Thymus (tissue), 11 donors: ENCODE results near the gene SHROOM3. TPM values are rescaled to one million over a fixed set of nuclear protein-coding genes. Genes with fewer than 3 reads are reported as not detected.
A peak's percentile ranks its signal among the peaks of the same experiment; 100 is the strongest.

ENCODE experiments used
- DNase-seq, 9 donors: peaks; one replicate each; pipeline ENCODE4 v3.0.0-alpha.2; 2013; ENCODE audit warnings: low spot score in 9 of 9, low read depth in 6 of 9, missing footprints in 1 of 9
- H3K27ac ChIP-seq, 2 donors: one replicate each; pipeline ENCODE4 v1.5.1; 2013; ENCODE audit warnings: control low read depth in 1 of 2, low read depth in 1 of 2, low read length in 1 of 2, mild to moderate bottlenecking in 1 of 2, moderate library complexity in 1 of 2
- H3K27me3 ChIP-seq, 2 donors: one replicate each; pipeline ENCODE4 v1.5.1; 2013; ENCODE audit warnings: low read length in 1 of 2; ENCODE audit not compliant: control insufficient read depth in 2 of 2, insufficient read depth in 1 of 2
- H3K36me3 ChIP-seq, 2 donors: one replicate each; pipeline ENCODE4 v1.5.1; 2013; ENCODE audit warnings: low read length in 1 of 2, mild to moderate bottlenecking in 1 of 2, moderate library complexity in 1 of 2; ENCODE audit not compliant: control insufficient read depth in 2 of 2, insufficient read depth in 2 of 2
- H3K4me1 ChIP-seq, 2 donors: one replicate each; pipeline ENCODE4 v1.5.1; 2013; ENCODE audit warnings: low read length in 2 of 2; ENCODE audit not compliant: control insufficient read depth in 2 of 2, insufficient read depth in 2 of 2
- H3K4me3 ChIP-seq, 2 donors: one replicate each; pipeline ENCODE4 v1.5.1; 2013; ENCODE audit warnings: low read length in 2 of 2, control low read depth in 1 of 2, mild to moderate bottlenecking in 1 of 2
- H3K9me3 ChIP-seq, 2 donors: one replicate each; pipeline ENCODE4 v1.5.1; 2013; ENCODE audit warnings: low read length in 1 of 2, mild to moderate bottlenecking in 1 of 2; ENCODE audit not compliant: control insufficient read depth in 2 of 2, insufficient read depth in 1 of 2
- WGBS: extraction: QIAGEN DNeasy Blood & Tissue Kit; methylation state at CpG from one replicate; pipeline ENCODE4 v1.1.7; 2013; 5-methylcytosine and 5-hydroxymethylcytosine counted together
- polyA plus RNA-seq: library from polyadenylated mRNA; stranded (reverse); fragments of 200-250 nt; gene quantifications from one replicate; pipeline ENCODE4 v1.2.3, GENCODE V29; 2013
- total RNA-seq: library from RNA; stranded (reverse); fragments of 120-200 nt; gene quantifications from one replicate; pipeline ENCODE4 v1.2.4, GENCODE V29; 2013
- donor health status: healthy.

Gene SHROOM3
- total and polyA plus RNA-seq, 2 donors: 1.2 to 1.7 TPM

DNA sequence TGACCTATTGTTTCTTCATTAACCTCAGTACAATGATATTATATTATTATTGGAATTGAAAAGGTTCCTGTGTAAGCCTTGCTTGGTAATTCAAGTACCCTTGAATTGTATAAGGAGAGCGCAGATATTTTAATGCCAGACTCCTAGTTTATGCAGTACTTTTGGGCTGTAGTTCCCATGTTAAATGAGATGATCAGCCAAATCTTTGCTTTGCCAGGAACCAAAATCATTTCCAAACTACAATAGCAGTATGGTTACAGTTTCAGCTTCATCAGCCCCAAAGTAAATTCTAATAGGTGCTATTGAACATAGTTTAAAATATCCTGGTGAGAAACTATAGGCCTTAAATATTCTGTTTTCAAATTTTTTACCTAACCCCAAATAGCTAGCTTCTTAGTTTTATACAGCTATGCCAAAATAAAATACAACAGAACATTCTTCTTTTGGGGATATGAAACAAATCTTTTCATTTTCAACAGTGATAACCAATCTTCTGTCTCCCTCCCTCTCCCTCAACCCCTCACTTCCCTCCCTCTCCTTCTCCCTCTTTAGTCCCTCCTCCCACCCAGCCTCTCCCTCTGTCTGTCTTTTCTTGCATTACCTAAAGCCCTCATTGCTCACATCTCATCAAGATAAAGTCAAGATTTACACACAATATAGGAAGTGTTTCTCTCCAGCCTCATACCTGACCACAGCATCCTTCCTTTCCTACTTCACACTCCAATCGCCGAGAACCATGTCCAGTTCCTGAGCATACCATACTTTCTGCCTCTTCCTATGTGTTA lies 190.1 kb downstream of the SHROOM3 start:
- Histone ChIP-seq H3K9me3 (no peaks in the 10 kb centered on the region), H3K4me3 (no peak overlapping the region), H3K27me3 (no peaks in the 10 kb centered on the region), H3K4me1 (peaks cover 0 to 7% of the 10 kb centered on the region in 2 donors), H3K36me3 (no peaks in the 10 kb centered on the region), H3K27ac (no peak overlapping the region)
- WGBS: 42% methylated on average over 3 of the region's 3 CpGs
- no peak for DNase-seq

DNA sequence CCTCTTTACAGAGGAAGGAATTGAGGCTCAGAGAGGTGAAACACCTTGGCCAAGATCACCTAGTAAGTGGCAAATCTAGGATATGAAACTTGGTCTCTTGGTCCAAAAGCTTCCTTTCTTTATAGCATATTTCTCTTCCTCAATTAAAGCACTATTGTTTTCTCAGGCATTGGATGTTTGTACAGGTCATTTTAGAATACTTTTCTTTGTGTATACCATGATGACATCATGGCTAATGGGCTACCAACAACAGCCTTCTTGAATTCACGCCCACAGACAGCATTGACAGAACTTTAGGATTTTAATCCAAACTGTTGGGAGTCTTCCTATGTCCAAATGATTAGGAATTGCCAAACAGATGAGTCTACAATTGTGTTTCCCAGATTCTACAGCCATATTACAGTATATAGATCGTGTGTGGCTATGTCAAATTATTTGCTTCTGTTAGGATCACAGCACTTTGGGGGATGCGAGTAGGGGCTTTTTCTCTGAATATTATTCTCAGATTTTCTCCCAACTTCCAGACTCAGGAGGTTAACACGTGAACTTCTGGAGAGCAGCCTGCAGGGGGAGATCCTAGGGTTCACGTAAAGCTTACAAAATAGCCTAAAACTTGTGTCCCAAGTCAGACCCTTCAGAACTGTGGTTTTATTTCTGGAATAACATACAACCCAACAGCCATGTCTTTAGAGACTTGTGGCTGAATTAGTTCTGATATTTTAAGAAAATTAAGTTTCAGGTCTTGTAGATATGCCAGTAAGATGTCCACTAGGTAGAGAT lies 191.8 kb downstream of the SHROOM3 start:
- no peak overlapping the region for H3K27ac ChIP-seq
- H3K9me3 ChIP-seq: no peaks in the 10 kb centered on the region
- WGBS: 94% methylated on average over 5 of the region's 5 CpGs
- DNase-seq: no peak
- H3K36me3 ChIP-seq: no peaks in the 10 kb centered on the region
- H3K4me3 ChIP-seq: no peak overlapping the region
- peaks cover 0 to 7% of the 10 kb centered on the region in 2 donors for H3K4me1 ChIP-seq
- H3K27me3 ChIP-seq: no peaks in the 10 kb centered on the region

DNA sequence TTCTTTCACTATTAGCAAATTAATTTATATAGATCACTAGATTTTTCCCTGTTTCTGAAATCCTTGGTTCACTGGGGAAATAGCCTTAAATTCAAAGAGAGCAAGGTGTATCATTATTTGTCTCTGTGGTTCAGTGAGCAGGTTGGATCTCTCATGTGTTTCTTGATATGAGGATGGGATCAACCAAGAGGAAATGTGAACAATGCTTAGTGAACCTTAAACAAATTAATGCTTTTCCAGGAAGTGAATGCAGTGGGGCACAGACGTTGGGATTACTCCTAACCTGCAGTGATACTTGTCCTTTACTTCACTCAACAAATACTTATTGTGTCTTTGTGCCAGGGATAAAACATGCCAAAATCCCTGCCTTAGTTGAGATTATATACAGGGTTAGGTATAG lies 193.2 kb downstream of the SHROOM3 start:
- no peak for DNase-seq
- H3K36me3 ChIP-seq: no peaks in the 10 kb centered on the region
- no peaks in the 10 kb centered on the region for H3K27me3 ChIP-seq
- no peak overlapping the region for H3K4me3 ChIP-seq
- no peaks in the 10 kb centered on the region for H3K9me3 ChIP-seq
- WGBS: 90% methylated on average over 1 of the region's 1 CpG
- peaks cover 0 to 7% of the 10 kb centered on the region in 2 donors for H3K4me1 ChIP-seq
- H3K27ac ChIP-seq: no peak overlapping the region

- H3K4me1 ChIP-seq: peaks cover 0 to 2% of the 10 kb centered on the region in 2 donors
- H3K4me3 ChIP-seq: no peak overlapping the region
- 45% methylated on average over 1 of the region's 1 CpG for WGBS
- no peaks in the 10 kb centered on the region for H3K9me3 ChIP-seq
- no peak overlapping the region for H3K27ac ChIP-seq
- DNase-seq: no peak
- H3K27me3 ChIP-seq: no peaks in the 10 kb centered on the region
- H3K36me3 ChIP-seq: no peaks in the 10 kb centered on the region
These were observed 195.7 kb downstream of the SHROOM3 start for GRCh38 chr4:76630741-76631140.

GRCh38 chr4:76634220-76634619 lies 199.2 kb downstream of the SHROOM3 start:
- Histone ChIP-seq H3K36me3 (no peaks in the 10 kb centered on the region), H3K27me3 (no peaks in the 10 kb centered on the region), H3K4me3 (no peak overlapping the region), H3K4me1 (peaks cover 0 to 2% of the 10 kb centered on the region in 2 donors), H3K27ac (no peak overlapping the region), H3K9me3 (no peaks in the 10 kb centered on the region)
- WGBS: 63% methylated on average over 3 of the region's 3 CpGs
- DNase-seq: no peak

DNA sequence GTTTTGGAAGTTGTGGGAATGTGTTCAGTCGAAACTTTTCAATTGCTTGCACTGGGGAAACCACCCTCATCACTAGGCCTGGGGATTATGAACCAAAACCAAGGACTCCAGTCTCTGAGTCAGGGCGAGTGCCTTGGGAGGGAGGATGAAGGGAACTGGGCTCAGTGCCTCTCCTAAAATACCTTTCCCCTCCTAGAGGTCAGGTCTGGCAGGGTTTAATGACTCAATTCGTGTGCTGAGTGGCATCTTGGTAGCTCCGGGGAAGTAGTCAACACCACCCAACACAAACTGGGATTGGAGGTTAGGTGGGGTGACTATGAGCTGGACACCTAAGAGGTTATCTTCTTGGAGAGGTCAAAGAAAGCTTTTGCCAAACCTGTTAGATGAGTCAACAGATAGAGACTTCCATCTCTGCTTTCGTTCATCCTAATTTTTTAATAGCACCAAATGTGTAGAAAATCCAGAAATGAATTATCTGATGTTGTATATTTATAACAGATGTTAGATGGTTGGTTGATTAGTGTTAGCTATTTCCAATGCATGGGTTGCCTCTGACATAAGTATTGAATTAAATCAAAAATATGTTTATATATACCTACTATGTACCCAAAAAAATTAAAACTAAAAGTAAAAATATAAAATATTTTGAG lies 202.8 kb downstream of the SHROOM3 start:
- DNase-seq: no peak
- 90% methylated on average over 5 of the region's 5 CpGs for WGBS
- H3K4me3 ChIP-seq: no peak overlapping the region
- H3K27ac ChIP-seq: no peak overlapping the region
- no peaks in the 10 kb centered on the region for H3K9me3 ChIP-seq
- H3K4me1 ChIP-seq: no peaks in the 10 kb centered on the region
- H3K27me3 ChIP-seq: no peaks in the 10 kb centered on the region
- H3K36me3 ChIP-seq: no peaks in the 10 kb centered on the region

DNA sequence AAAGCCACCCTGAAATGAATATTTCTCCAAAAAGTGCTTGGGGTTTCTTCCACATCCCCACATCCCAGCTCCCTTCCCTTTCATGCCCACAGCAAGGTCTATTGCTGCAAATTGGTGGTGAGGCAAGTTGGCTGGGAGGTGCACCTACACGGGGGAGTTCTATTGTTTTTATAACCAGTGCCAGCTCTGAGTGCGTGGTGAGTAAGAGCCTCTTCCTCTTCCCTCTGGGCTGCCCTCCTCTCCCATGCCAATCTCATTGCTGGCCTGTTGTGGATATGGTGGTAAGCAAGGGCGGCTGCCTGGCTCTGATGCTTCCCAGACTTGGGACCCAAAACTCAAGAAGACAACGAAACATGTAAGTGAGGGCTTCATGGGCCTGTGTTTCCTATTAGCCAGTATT lies 204.3 kb downstream of the SHROOM3 start:
- H3K27ac ChIP-seq: no peak overlapping the region

DNA sequence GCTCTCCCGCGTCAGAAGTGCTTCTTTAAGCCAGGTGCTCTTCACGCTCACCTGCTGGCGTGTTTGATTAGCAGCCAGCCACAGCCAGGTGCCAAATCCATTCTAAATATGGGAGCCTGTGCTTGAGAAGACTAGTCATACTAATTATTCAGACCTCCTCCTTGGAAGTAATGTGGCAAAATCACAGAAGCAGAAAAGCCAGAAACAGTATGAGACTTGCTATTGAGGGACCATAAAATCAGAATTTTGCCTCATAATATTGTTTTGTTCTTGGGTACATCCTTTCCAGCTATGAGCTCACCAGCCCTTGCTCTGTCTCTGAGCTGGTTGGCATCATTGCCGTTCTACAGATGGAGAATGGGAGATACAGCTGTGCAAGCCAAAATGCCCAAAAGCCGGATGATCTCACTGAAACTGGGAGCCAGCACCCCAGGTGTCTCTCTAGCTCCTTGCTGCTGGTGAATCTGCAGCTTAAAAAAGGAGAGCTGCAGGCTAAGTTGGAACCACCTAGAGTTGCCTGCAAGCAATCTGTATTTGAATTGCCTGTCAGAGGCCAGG lies 205.4 kb downstream of the SHROOM3 start:
- H3K4me1 ChIP-seq: no peaks in the 10 kb centered on the region
- H3K27ac ChIP-seq: peak overlapping the region in 1 of 2 donors; percentile 2
- no peaks in the 10 kb centered on the region for H3K36me3 ChIP-seq
- no peaks in the 10 kb centered on the region for H3K27me3 ChIP-seq
- peak in 2 of 9 donors; percentile 2 to 28 for DNase-seq
- H3K4me3 ChIP-seq: no peak overlapping the region
- 89% methylated on average over 6 of the region's 6 CpGs for WGBS
- H3K9me3 ChIP-seq: no peaks in the 10 kb centered on the region

More for the DNA sequence above, 204.3 kb downstream of the SHROOM3 start:
- Histone ChIP-seq H3K9me3 (no peaks in the 10 kb centered on the region), H3K4me1 (no peaks in the 10 kb centered on the region), H3K27me3 (no peaks in the 10 kb centered on the region), H3K4me3 (no peak overlapping the region), H3K36me3 (no peaks in the 10 kb centered on the region)
- no peak for DNase-seq
- WGBS: 81% methylated on average over 4 of the region's 4 CpGs

GRCh38 chr4:76641351-76641750 lies 206.3 kb downstream of the SHROOM3 start:
- DNase-seq: no peak
- Histone ChIP-seq H3K9me3 (no peaks in the 10 kb centered on the region), H3K27me3 (no peaks in the 10 kb centered on the region), H3K27ac (no peak overlapping the region), H3K36me3 (no peaks in the 10 kb centered on the region), H3K4me3 (no peak overlapping the region), H3K4me1 (no peaks in the 10 kb centered on the region)
- WGBS: 95% methylated on average over 4 of the region's 4 CpGs
